ENCODE data around the gene STPG2.

DNA sequence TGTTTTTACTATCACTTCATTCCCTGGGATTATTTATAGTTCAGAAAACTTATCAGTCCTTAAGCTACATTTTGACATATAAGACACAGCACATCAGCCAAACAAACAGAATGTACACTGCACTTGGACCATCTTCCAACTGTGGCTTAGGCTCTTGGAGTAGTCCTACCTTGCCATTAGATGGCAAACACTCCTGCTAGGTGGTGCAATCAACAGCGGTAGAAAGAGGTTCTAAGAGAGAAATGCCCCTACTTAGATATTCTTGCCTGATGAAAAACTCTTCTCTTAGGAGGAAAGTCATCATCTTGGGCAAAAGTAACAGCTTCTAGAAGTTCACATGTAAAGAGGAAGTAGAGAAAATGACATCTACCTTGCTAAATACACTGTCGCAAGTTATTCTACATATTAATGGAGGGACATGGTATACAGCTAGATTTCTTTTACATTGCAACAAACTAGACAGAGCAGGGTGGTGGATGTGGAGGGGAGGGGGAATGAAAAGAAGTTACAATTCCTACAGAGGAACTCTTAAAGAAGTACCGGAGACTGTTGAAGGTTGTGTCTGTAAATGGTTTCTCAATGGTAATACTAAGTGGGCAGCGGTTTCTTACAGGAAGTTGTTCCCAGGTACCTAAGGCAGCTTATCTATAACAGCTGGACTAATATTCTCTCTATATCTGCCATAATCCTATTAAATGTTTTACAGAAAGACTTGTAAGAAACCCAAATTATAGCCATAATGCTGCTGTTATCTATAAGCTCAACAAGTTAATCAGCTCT is 8.1 kb upstream of the STPG2 start:
- TF ChIP-seq, protein P1, sequence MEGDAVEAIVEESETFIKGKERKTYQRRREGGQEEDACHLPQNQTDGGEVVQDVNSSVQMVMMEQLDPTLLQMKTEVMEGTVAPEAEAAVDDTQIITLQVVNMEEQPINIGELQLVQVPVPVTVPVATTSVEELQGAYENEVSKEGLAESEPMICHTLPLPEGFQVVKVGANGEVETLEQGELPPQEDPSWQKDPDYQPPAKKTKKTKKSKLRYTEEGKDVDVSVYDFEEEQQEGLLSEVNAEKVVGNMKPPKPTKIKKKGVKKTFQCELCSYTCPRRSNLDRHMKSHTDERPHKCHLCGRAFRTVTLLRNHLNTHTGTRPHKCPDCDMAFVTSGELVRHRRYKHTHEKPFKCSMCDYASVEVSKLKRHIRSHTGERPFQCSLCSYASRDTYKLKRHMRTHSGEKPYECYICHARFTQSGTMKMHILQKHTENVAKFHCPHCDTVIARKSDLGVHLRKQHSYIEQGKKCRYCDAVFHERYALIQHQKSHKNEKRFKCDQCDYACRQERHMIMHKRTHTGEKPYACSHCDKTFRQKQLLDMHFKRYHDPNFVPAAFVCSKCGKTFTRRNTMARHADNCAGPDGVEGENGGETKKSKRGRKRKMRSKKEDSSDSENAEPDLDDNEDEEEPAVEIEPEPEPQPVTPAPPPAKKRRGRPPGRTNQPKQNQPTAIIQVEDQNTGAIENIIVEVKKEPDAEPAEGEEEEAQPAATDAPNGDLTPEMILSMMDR (conservative IDR thresholded peaks at IDR 0.05) = no peak
- no peak for TF ChIP-seq EZH2 (IDR thresholded peaks at IDR 0.05; ENCODE audit: low read depth)
